HUES48 (cell line): ENCODE measurements around the gene WDR81.
"Not testable (repeated sequence)": the region's sequence is repeated elsewhere in the genome, so short reads cannot be mapped to it uniquely, and the experiment has no call there.

Experiments used
- H3K27ac ChIP-seq: one replicate; pipeline ENCODE4 v1.7.0; 2013; ENCODE audit warnings: low read depth, low read length, inconsistent platforms
- H3K27me3 ChIP-seq: 2 replicates; pipeline ENCODE4 v1.6.1; 2013; ENCODE audit warnings: mild to moderate bottlenecking, low read length; ENCODE audit not compliant: control insufficient read depth, insufficient read depth
- H3K36me3 ChIP-seq: 2 replicates; pipeline ENCODE4 v1.6.1; 2013; ENCODE audit warnings: low read length; ENCODE audit not compliant: control insufficient read depth, insufficient read depth
- H3K4me1 ChIP-seq: 2 replicates; pipeline ENCODE4 v1.6.1; 2013; ENCODE audit warnings: mild to moderate bottlenecking, low read length; ENCODE audit not compliant: control insufficient read depth, insufficient read depth
- H3K4me3 ChIP-seq: 2 replicates; pipeline ENCODE4 v1.5.1; 2013; ENCODE audit warnings: mild to moderate bottlenecking, low read depth, low read length
- H3K9ac ChIP-seq: 2 replicates; pipeline ENCODE4 v1.6.1; 2013; ENCODE audit warnings: mild to moderate bottlenecking, low read depth, low read length, moderate library complexity
- H3K9me3 ChIP-seq: 2 replicates; pipeline ENCODE4 v1.6.1; 2013; ENCODE audit warnings: low read length; ENCODE audit not compliant: control insufficient read depth, insufficient read depth

The WDR81 gene

GRCh38 chr17:1773000-1773695 lies 48.6 kb downstream of the WDR81 start:
- H3K9me3 ChIP-seq, H3K27ac ChIP-seq, H3K4me3 ChIP-seq, H3K9ac ChIP-seq, H3K27me3 ChIP-seq, H3K4me1 ChIP-seq: not testable (repeated sequence)
- H3K36me3 ChIP-seq, result peaks cover 27% of the 10 kb centered on the region

- Histone ChIP-seq H3K27ac (no peak overlapping the region), H3K4me3 (no peak overlapping the region), H3K4me1 (peaks cover 9% of the 10 kb centered on the region), H3K9ac (no peak overlapping the region), H3K27me3 (no peaks in the 10 kb centered on the region), H3K9me3 (no peaks in the 10 kb centered on the region), H3K36me3 (peaks cover 33% of the 10 kb centered on the region)
Observed at GRCh38 chr17:1773696-1774181, 49.2 kb downstream of the WDR81 start.

- H3K9me3 ChIP-seq, result no peaks in the 10 kb centered on the region
- peaks cover 7% of the 10 kb centered on the region for H3K4me1 ChIP-seq
- H3K27me3 ChIP-seq, result no peaks in the 10 kb centered on the region
- H3K27ac ChIP-seq, result no peak overlapping the region
- H3K4me3 ChIP-seq, result no peak overlapping the region
- no peak overlapping the region for H3K9ac ChIP-seq
- peaks cover 37% of the 10 kb centered on the region for H3K36me3 ChIP-seq
Observed at GRCh38 chr17:1774390-1775176, 50.1 kb downstream of the WDR81 start.

GRCh38 chr17:1776328-1776727 lies 51.8 kb downstream of the WDR81 start:
- H3K27ac ChIP-seq, result no peak overlapping the region
- H3K9me3 ChIP-seq, result no peaks in the 10 kb centered on the region
- no peak overlapping the region for H3K9ac ChIP-seq
- no peak overlapping the region for H3K4me3 ChIP-seq
- H3K27me3 ChIP-seq, result no peaks in the 10 kb centered on the region
- H3K36me3 ChIP-seq, result peaks cover 44% of the 10 kb centered on the region
- H3K4me1 ChIP-seq, result no peaks in the 10 kb centered on the region

GRCh38 chr17:1776857-1777256 lies 52.4 kb downstream of the WDR81 start:
- H3K36me3 ChIP-seq, result peaks cover 49% of the 10 kb centered on the region
- H3K27ac ChIP-seq, result no peak overlapping the region
- H3K4me1 ChIP-seq, result no peaks in the 10 kb centered on the region
- H3K9me3 ChIP-seq, result no peaks in the 10 kb centered on the region
- H3K4me3 ChIP-seq, result no peak overlapping the region
- no peak overlapping the region for H3K9ac ChIP-seq
- H3K27me3 ChIP-seq, result no peaks in the 10 kb centered on the region

GRCh38 chr17:1779571-1780131 lies 55.1 kb downstream of the WDR81 start:
- Histone ChIP-seq H3K4me1 (no peaks in the 10 kb centered on the region), H3K9ac (no peak overlapping the region), H3K27ac (no peak overlapping the region), H3K27me3 (no peaks in the 10 kb centered on the region), H3K4me3 (no peak overlapping the region), H3K9me3 (no peaks in the 10 kb centered on the region), H3K36me3 (peaks cover 76% of the 10 kb centered on the region)

- Histone ChIP-seq H3K27me3 (no peaks in the 10 kb centered on the region), H3K4me1 (no peaks in the 10 kb centered on the region), H3K27ac (no peak overlapping the region), H3K4me3 (no peak overlapping the region), H3K36me3 (peaks cover 77% of the 10 kb centered on the region), H3K9me3 (no peaks in the 10 kb centered on the region), H3K9ac (no peak overlapping the region)
Observed at GRCh38 chr17:1782171-1782567, 57.7 kb downstream of the WDR81 start.

- no peak overlapping the region for H3K9ac ChIP-seq
- no peak overlapping the region for H3K4me3 ChIP-seq
- H3K4me1 ChIP-seq, result no peaks in the 10 kb centered on the region
- peaks cover 74% of the 10 kb centered on the region for H3K36me3 ChIP-seq
- H3K27me3 ChIP-seq, result no peaks in the 10 kb centered on the region
- no peaks in the 10 kb centered on the region for H3K9me3 ChIP-seq
- no peak overlapping the region for H3K27ac ChIP-seq
Observed at GRCh38 chr17:1783271-1783670, 58.8 kb downstream of the WDR81 start.

GRCh38 chr17:1783834-1784611 lies 59.5 kb downstream of the WDR81 start:
- Histone ChIP-seq H3K27ac (no peak overlapping the region), H3K9ac (no peak overlapping the region), H3K9me3 (no peaks in the 10 kb centered on the region), H3K36me3 (peaks cover 70% of the 10 kb centered on the region), H3K4me1 (no peaks in the 10 kb centered on the region), H3K4me3 (no peak overlapping the region), H3K27me3 (no peaks in the 10 kb centered on the region)

GRCh38 chr17:1785930-1786329 lies 61.4 kb downstream of the WDR81 start:
- Histone ChIP-seq H3K4me1 (no peaks in the 10 kb centered on the region), H3K9ac (no peak overlapping the region), H3K27me3 (no peaks in the 10 kb centered on the region), H3K4me3 (no peak overlapping the region), H3K9me3 (no peaks in the 10 kb centered on the region), H3K27ac (no peak overlapping the region), H3K36me3 (peaks cover 59% of the 10 kb centered on the region)
